ENCODE results near the gene NPFFR1. TPM values are rescaled to one million over a fixed set of nuclear protein-coding genes. Genes with fewer than 3 reads are reported as not detected.

Gene NPFFR1
- total and polyA plus RNA-seq, 2 experiments from 2014 or later, result 0.03 to 0.05 TPM

DNA sequence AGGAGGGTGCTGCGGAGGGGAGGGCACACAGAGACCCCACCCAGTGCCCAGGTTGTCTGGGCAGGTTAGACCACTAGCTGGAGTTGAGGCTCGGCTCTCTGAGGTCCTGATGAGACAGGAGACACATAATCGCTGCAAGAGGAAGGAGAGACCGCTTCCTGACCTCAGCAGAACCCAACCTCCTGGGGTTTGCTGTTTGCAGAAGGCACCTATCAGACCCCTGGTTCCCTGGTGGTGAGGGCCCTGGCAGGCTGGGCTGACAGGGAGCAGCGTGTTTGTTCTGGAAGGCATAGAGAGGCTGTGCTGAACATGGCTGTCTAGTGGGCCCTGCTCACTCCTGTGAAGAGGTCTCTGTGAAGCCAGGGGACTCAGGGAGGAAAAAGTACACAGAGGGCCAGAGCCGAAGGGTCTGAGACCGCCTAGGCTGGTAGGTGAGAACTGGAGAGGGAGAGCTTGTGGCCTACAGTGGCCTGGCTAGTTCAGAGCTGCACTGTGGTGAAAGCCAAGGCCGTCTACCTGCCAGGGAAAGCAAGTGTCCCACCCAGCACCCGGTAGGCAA, 39.4 kb upstream of the NPFFR1 start (continued):
- TF ChIP-seq ZNF462 (CRISPR knock-in tag; IDR thresholded peaks at IDR 0.05) (no peak), ETS1 (IDR thresholded peaks at IDR 0.05) (no peak), CREB1 (CRISPR knock-in tag; IDR thresholded peaks at IDR 0.05; ENCODE audit: low read depth) (no peak), REST (IDR thresholded peaks at IDR 0.05; ENCODE audit: unreplicated experiment) (no peak), ZNF331 (CRISPR knock-in tag; IDR thresholded peaks at IDR 0.05; ENCODE audit: low read depth) (no peak), POLR2AphosphoS5 (IDR thresholded peaks at IDR 0.05; ENCODE audit: low read depth) (no peak), NANOG (IDR thresholded peaks at IDR 0.05; ENCODE audit: borderline replicate concordance) (no peak), EZH2phosphoT487 (IDR thresholded peaks at IDR 0.05; ENCODE audit: unreplicated experiment) (no peak)
- TF ChIP-seq, protein P1, sequence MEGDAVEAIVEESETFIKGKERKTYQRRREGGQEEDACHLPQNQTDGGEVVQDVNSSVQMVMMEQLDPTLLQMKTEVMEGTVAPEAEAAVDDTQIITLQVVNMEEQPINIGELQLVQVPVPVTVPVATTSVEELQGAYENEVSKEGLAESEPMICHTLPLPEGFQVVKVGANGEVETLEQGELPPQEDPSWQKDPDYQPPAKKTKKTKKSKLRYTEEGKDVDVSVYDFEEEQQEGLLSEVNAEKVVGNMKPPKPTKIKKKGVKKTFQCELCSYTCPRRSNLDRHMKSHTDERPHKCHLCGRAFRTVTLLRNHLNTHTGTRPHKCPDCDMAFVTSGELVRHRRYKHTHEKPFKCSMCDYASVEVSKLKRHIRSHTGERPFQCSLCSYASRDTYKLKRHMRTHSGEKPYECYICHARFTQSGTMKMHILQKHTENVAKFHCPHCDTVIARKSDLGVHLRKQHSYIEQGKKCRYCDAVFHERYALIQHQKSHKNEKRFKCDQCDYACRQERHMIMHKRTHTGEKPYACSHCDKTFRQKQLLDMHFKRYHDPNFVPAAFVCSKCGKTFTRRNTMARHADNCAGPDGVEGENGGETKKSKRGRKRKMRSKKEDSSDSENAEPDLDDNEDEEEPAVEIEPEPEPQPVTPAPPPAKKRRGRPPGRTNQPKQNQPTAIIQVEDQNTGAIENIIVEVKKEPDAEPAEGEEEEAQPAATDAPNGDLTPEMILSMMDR (conservative IDR thresholded peaks at IDR 0.05; ENCODE audit: low read depth in 2 of 2), result no peak
